Hepatocyte (in vitro differentiated cells): ENCODE results near the gene C1orf115. TPM values are rescaled to one million over a fixed set of nuclear protein-coding genes. Genes with fewer than 3 reads are reported as not detected.

Experiments used
- DNase-seq: peaks from one replicate; pipeline ENCODE4 v3.0.0-alpha.2; 2016; ENCODE audit warnings: low spot score
- H2AFZ ChIP-seq: fragments of 200-600 bp; sonication (generic); 2 replicates; pipeline ENCODE4 v1.6.0; 2016; ENCODE audit warnings: antibody characterized with exemption, mild to moderate bottlenecking
- H3K27ac ChIP-seq: fragments of 200-600 bp; sonication (generic); 2 replicates; pipeline ENCODE4 v1.5.1; 2016; ENCODE audit warnings: mild to moderate bottlenecking
- H3K27me3 ChIP-seq: fragments of 200-600 bp; sonication (generic); 2 replicates; pipeline ENCODE4 v1.6.1; 2016
- H3K36me3 ChIP-seq: fragments of 200-600 bp; sonication (generic); replicated peaks from 2 replicates; pipeline ENCODE4 v1.5.1; 2016; ENCODE audit warnings: low read depth; ENCODE audit not compliant: insufficient read depth
- H3K4me1 ChIP-seq: fragments of 200-600 bp; sonication (generic); 2 replicates; pipeline ENCODE4 v1.5.1; 2016; ENCODE audit warnings: mild to moderate bottlenecking, moderate library complexity; ENCODE audit not compliant: insufficient read depth
- H3K4me2 ChIP-seq: fragments of 200-600 bp; sonication (generic); 2 replicates; pipeline ENCODE4 v1.6.0; 2016
- H3K4me3 ChIP-seq: fragments of 200-600 bp; sonication (generic); 2 replicates; pipeline ENCODE4 v1.5.1; 2016; ENCODE audit warnings: mild to moderate bottlenecking
- H3K79me2 ChIP-seq: fragments of 200-600 bp; sonication (generic); 2 replicates; pipeline ENCODE4 v1.6.0; 2017; ENCODE audit warnings: mild to moderate bottlenecking
- H3K9me2 ChIP-seq: fragments of 200-600 bp; sonication (generic); replicated peaks from 2 replicates; pipeline ENCODE4 v1.6.0; 2017; ENCODE audit warnings: mild to moderate bottlenecking; ENCODE audit not compliant: insufficient read depth
- H3K9me3 ChIP-seq: fragments of 200-600 bp; sonication (generic); 2 replicates; pipeline ENCODE4 v1.5.1; 2016; ENCODE audit warnings: low read depth, mild to moderate bottlenecking
- H4K20me1 ChIP-seq: fragments of 200-600 bp; sonication (generic); 2 replicates; pipeline ENCODE4 v1.6.0; 2016; ENCODE audit warnings: mild to moderate bottlenecking; ENCODE audit not compliant: insufficient read depth, poor library complexity, severe bottlenecking
- CTCF ChIP-seq: fragments of 200-600 bp; sonication (generic); IDR thresholded peaks from 2 replicates; pipeline ENCODE4 v1.5.1; 2016; ENCODE audit warnings: antibody characterized with exemption, mild to moderate bottlenecking; ENCODE audit not compliant: poor library complexity
- EZH2 ChIP-seq: fragments of 200-600 bp; sonication (generic); IDR thresholded peaks from 2 replicates; pipeline ENCODE4 v1.6.1; 2016; ENCODE audit warnings: antibody characterized with exemption, mild to moderate bottlenecking, borderline replicate concordance
- EZH2phosphoT487 ChIP-seq: fragments of 200-600 bp; sonication (generic); IDR thresholded peaks from one replicate; pipeline ENCODE4 v1.6.1; 2018; ENCODE audit warnings: antibody characterized with exemption, mild to moderate bottlenecking, low read depth, moderate library complexity; ENCODE audit not compliant: unreplicated experiment, severe bottlenecking
- WGBS: methylation state at CpG from one replicate; pipeline ENCODE4 v1.1.6; 2016; ENCODE audit warnings: low lambda C conversion rate; ENCODE audit errors: missing lambda C conversion rate; 5-methylcytosine and 5-hydroxymethylcytosine counted together
- polyA plus RNA-seq: library from polyadenylated mRNA; unstranded; fragments of >200 nt; fragmentation: Nextera tagmentation; extraction: Ambion mirVana; gene quantifications from 2 replicates; pipeline ENCODE4 v1.2.1, GENCODE V29; 2016
- total RNA-seq: library from RNA; depleted of rRNA; stranded (reverse); fragments of >200 nt; gene quantifications from 2 replicates; pipeline ENCODE4 v1.2.3, GENCODE V29; 2014

The C1orf115 gene
- total and polyA plus RNA-seq, 2 experiments from 2014 or later: 42.3 to 49.2 TPM

GRCh38 chr1:220655509-220655908 lies 34.7 kb upstream of the C1orf115 start:
- TF ChIP-seq EZH2phosphoT487: no peak
- no peak for TF ChIP-seq EZH2
- TF ChIP-seq CTCF: no peak
- WGBS: 100% methylated on average over 1 of the region's 1 CpG
- H3K4me1 ChIP-seq: no peaks in the 10 kb centered on the region

GRCh38 chr1:220655961-220656740 lies 34.0 kb upstream of the C1orf115 start:
- Histone ChIP-seq H3K27me3 (no peaks in the 10 kb centered on the region), H3K36me3 (no peaks in the 10 kb centered on the region), H4K20me1 (no peaks in the 10 kb centered on the region), H2AFZ (no peak overlapping the region), H3K27ac (no peak overlapping the region), H3K4me3 (no peak overlapping the region), H3K9me3 (no peaks in the 10 kb centered on the region), H3K79me2 (no peaks in the 10 kb centered on the region), H3K9me2 (no peaks in the 10 kb centered on the region), H3K4me2 (no peak overlapping the region), H3K4me1 (no peaks in the 10 kb centered on the region)
- no peak for DNase-seq
- TF ChIP-seq CTCF: no peak
- TF ChIP-seq EZH2: no peak
- TF ChIP-seq EZH2phosphoT487: no peak

More at GRCh38 chr1:220655509-220655908, 34.7 kb upstream of the C1orf115 start:
- H3K9me3 ChIP-seq: no peaks in the 10 kb centered on the region
- no peak overlapping the region for H3K4me3 ChIP-seq
- no peaks in the 10 kb centered on the region for H3K9me2 ChIP-seq
- no peak overlapping the region for H3K27ac ChIP-seq
- no peak overlapping the region for H2AFZ ChIP-seq
- H3K79me2 ChIP-seq: no peaks in the 10 kb centered on the region
- H3K36me3 ChIP-seq: no peaks in the 10 kb centered on the region
- H4K20me1 ChIP-seq: no peaks in the 10 kb centered on the region
- no peak overlapping the region for H3K4me2 ChIP-seq
- DNase-seq: no peak
- no peaks in the 10 kb centered on the region for H3K27me3 ChIP-seq

- H3K4me2 ChIP-seq: no peak overlapping the region
- TF ChIP-seq EZH2 (no peak), EZH2phosphoT487 (no peak), CTCF (no peak)
- H3K27me3 ChIP-seq: no peaks in the 10 kb centered on the region
- no peaks in the 10 kb centered on the region for H4K20me1 ChIP-seq
- no peak overlapping the region for H2AFZ ChIP-seq
- no peaks in the 10 kb centered on the region for H3K9me3 ChIP-seq
- DNase-seq: no peak
- H3K9me2 ChIP-seq: no peaks in the 10 kb centered on the region
- WGBS: 85% methylated on average over 3 of the region's 3 CpGs
- H3K4me1 ChIP-seq: no peaks in the 10 kb centered on the region
- H3K36me3 ChIP-seq: no peaks in the 10 kb centered on the region
- no peak overlapping the region for H3K4me3 ChIP-seq
- no peaks in the 10 kb centered on the region for H3K79me2 ChIP-seq
- H3K27ac ChIP-seq: no peak overlapping the region
Measured at GRCh38 chr1:220666349-220666748, 23.8 kb upstream of the C1orf115 start.
